ENCODE results near the gene E4F1. TPM values are rescaled to one million over a fixed set of nuclear protein-coding genes. Genes with fewer than 3 reads are reported as not detected.

E4F1 gene
- total and polyA plus RNA-seq, 2 donors (not counting 3 experiments of a cell fraction or from before 2014, with no cell fraction given) = 28.6 to 32.7 TPM

DNA sequence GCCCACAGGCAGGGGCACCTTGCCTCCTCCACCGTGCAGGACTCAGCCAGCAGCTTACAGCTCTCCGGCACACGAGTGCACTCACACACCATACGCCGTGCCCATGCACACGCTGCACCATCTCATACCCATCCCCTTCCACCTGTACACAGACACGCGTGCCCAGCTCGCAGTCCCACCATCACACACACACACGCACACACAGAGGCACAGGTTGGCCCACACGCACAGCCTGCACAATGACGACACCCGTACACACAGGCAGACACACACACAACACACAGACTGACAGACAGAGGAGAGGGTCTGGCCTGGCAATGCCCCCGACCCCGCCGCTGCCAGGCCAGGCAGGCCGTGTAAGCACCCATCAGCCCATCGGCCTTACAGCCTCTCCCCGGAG is 39.0 kb upstream of the E4F1 start:
- Histone ChIP-seq H3K27ac (ENCODE audit: insufficient read depth, low read depth, low read length) (no peak overlapping the region), H3K9me1 (replicated peaks; ENCODE audit: control insufficient read depth, extremely low read depth, insufficient read depth, low read length) (no peaks in the 10 kb centered on the region), H3K36me3 (ENCODE audit: control insufficient read depth in 2 of 2, extremely low read depth in 1 of 2, insufficient read depth in 2 of 2, low read length in 2 of 2) (no peaks in the 10 kb centered on the region), H3K4me1 (ENCODE audit: control insufficient read depth, extremely low read depth, insufficient read depth, low read length) (no peaks in the 10 kb centered on the region), H4K20me1 (replicated peaks; ENCODE audit: control insufficient read depth, extremely low read depth, insufficient read depth, low read length) (no peaks in the 10 kb centered on the region), H3K4me2 (ENCODE audit: insufficient read depth, low read length) (no peak overlapping the region), H3K9ac (replicated peaks; ENCODE audit: extremely low read depth, insufficient read depth, low read length) (no peak overlapping the region), H3K4me3 (replicated peaks in 1 of 3; ENCODE audit: insufficient read depth in 1 of 3, low read depth in 1 of 3, low read length in 3 of 3) (no peak overlapping the region), H3K79me2 (ENCODE audit: control insufficient read depth, insufficient read depth, low read length) (no peaks in the 10 kb centered on the region), H3K9me3 (replicated peaks; ENCODE audit: control insufficient read depth, insufficient read depth, low read length) (no peaks in the 10 kb centered on the region), H2AFZ (ENCODE audit: low read depth, low read length) (no peak overlapping the region), H3K27me3 (ENCODE audit: control insufficient read depth in 2 of 2, insufficient read depth in 2 of 2, low read length in 2 of 2) (no peaks in the 10 kb centered on the region)
- CTCF ChIA-PET = no interaction called here
- DNase-seq (ENCODE audit: low read depth, low spot score) (no peak), FAIRE-seq (no peak)
- POLR2A ChIA-PET = interaction anchor here (1.9 kb wide), 1 partner anchor 29 kb away, joined by 5 read pairs; the partner anchor contains the start of gene TRAF7
- no TSS peak for BruUV-seq (replicated peaks)
- intact Hi-C loops (cut with micrococcal nuclease) = no loop called here
- dilution Hi-C loops (cut with MboI; ENCODE audit: extremely low pct_ligation_motif_present, low sequenced_read_pairs) = no loop called here
- no peak for TF ChIP-seq FOS (IDR thresholded peaks at IDR 0.05; ENCODE audit: borderline replicate concordance, insufficient read depth, low read length)
- TF ChIP-seq EZH2 (IDR thresholded peaks at IDR 0.05; ENCODE audit: borderline replicate concordance, low read depth, low read length, severe bottlenecking) = no peak
- TF ChIP-seq, protein P1, sequence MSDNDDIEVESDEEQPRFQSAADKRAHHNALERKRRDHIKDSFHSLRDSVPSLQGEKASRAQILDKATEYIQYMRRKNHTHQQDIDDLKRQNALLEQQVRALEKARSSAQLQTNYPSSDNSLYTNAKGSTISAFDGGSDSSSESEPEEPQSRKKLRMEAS (IDR thresholded peaks at IDR 0.05; ENCODE audit: insufficient read depth, insufficient read length) = no peak
- TF ChIP-seq, protein P2, sequence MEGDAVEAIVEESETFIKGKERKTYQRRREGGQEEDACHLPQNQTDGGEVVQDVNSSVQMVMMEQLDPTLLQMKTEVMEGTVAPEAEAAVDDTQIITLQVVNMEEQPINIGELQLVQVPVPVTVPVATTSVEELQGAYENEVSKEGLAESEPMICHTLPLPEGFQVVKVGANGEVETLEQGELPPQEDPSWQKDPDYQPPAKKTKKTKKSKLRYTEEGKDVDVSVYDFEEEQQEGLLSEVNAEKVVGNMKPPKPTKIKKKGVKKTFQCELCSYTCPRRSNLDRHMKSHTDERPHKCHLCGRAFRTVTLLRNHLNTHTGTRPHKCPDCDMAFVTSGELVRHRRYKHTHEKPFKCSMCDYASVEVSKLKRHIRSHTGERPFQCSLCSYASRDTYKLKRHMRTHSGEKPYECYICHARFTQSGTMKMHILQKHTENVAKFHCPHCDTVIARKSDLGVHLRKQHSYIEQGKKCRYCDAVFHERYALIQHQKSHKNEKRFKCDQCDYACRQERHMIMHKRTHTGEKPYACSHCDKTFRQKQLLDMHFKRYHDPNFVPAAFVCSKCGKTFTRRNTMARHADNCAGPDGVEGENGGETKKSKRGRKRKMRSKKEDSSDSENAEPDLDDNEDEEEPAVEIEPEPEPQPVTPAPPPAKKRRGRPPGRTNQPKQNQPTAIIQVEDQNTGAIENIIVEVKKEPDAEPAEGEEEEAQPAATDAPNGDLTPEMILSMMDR (IDR thresholded peaks at IDR 0.05; ENCODE audit: extremely low read depth in 1 of 2, insufficient read depth in 1 of 2, low read depth in 1 of 2, low read length in 2 of 2) = no peak
- no peak for TF ChIP-seq GATA2 (IDR thresholded peaks at IDR 0.05; ENCODE audit: insufficient read depth, insufficient read length, low read depth, low read length)
- no peak for TF ChIP-seq POLR2AphosphoS5 (IDR thresholded peaks at IDR 0.05; ENCODE audit: insufficient read depth, low read depth, low read length)
- no peak for TF ChIP-seq JUN (IDR thresholded peaks at IDR 0.05; ENCODE audit: borderline replicate concordance, insufficient read depth, insufficient read length, low read depth)

Data from endothelial cell of umbilical vein (primary cell).